Measurements from ENCODE around the gene M1AP. TPM values are rescaled to one million over a fixed set of nuclear protein-coding genes. Genes with fewer than 3 reads are reported as not detected.
A peak's percentile ranks its signal among the peaks of the same experiment; 100 is the strongest.

Gene M1AP
- total RNA-seq, 1 experiment from 2014 or later = not detected

GRCh38 chr2:74555610-74556103 is 92.5 kb downstream of the M1AP start:
- Histone ChIP-seq H3K27me3 (ENCODE audit: control insufficient read depth, insufficient read depth, low read length) (no peaks in the 10 kb centered on the region), H3K9me3 (ENCODE audit: control insufficient read depth, insufficient read depth, low read depth, low read length) (no peaks in the 10 kb centered on the region), H3K4me3 (ENCODE audit: low read depth in 2 of 2, low read length in 2 of 2) (no peak overlapping the region), H3K4me1 (ENCODE audit: control insufficient read depth, insufficient read depth, low read length) (peaks cover 11% of the 10 kb centered on the region; the same call in 1 of the 2 replicates), H3K27ac (ENCODE audit: low read length) (no peak overlapping the region), H3K36me3 (ENCODE audit: control insufficient read depth, insufficient read depth, low read length) (no peaks in the 10 kb centered on the region)
- ChIA-PET POLR2A (no interaction called here), CTCF (no interaction called here)
- BruUV-seq (replicated peaks) = no TSS peak
- in situ Hi-C loops (cut with HindIII; ENCODE audit: low pct_unique_long_range_greater_than_20kb, low sequenced_read_pairs) (no loop called here), intact Hi-C loops (cut with micrococcal nuclease; ENCODE audit: unreplicated experiment) (no loop called here)
- ATAC-seq (no peak), DNase-seq (ENCODE audit: low read depth, low spot score) (no peak)
- TF ChIP-seq REST (IDR thresholded peaks at IDR 0.05; ENCODE audit: insufficient read depth in 1 of 2, low read depth in 2 of 2, low read length in 1 of 2) = no peak
- no peak for TF ChIP-seq SIN3A (IDR thresholded peaks at IDR 0.05; ENCODE audit: borderline replicate concordance, insufficient read depth, low read depth, low read length)
- no peak for TF ChIP-seq TCF7L2 (IDR thresholded peaks at IDR 0.05; ENCODE audit: low read depth, low read length)
- no peak for TF ChIP-seq POLR2AphosphoS5 (IDR thresholded peaks at IDR 0.05; ENCODE audit: low read depth, low read length)
- no peak for TF ChIP-seq CTCF (IDR thresholded peaks at IDR 0.05)

- BruUV-seq (replicated peaks) = no TSS peak
These were observed 93.2 kb downstream of the M1AP start for GRCh38 chr2:74554820-74555531.

More at GRCh38 chr2:74554820-74555531, 93.2 kb downstream of the M1AP start:
- CTCF ChIA-PET = no interaction called here
- TF ChIP-seq REST (IDR thresholded peaks at IDR 0.05; ENCODE audit: insufficient read depth in 1 of 2, low read depth in 2 of 2, low read length in 1 of 2) = no peak
- TF ChIP-seq TCF7L2 (IDR thresholded peaks at IDR 0.05; ENCODE audit: low read depth, low read length) = no peak
- no peak for TF ChIP-seq POLR2AphosphoS5 (IDR thresholded peaks at IDR 0.05; ENCODE audit: low read depth, low read length)
- no peak for TF ChIP-seq SIN3A (IDR thresholded peaks at IDR 0.05; ENCODE audit: borderline replicate concordance, insufficient read depth, low read depth, low read length)
- no peak for TF ChIP-seq CTCF (IDR thresholded peaks at IDR 0.05)
- POLR2A ChIA-PET = no interaction called here
- H3K9me3 ChIP-seq (ENCODE audit: control insufficient read depth, insufficient read depth, low read depth, low read length) = no peaks in the 10 kb centered on the region
- intact Hi-C loops (cut with micrococcal nuclease; ENCODE audit: unreplicated experiment) (no loop called here), in situ Hi-C loops (cut with HindIII; ENCODE audit: low pct_unique_long_range_greater_than_20kb, low sequenced_read_pairs) (no loop called here)
- H3K4me3 ChIP-seq (ENCODE audit: low read depth in 2 of 2, low read length in 2 of 2) = peak overlapping the region; percentile 61 to 83
- peaks cover 11% of the 10 kb centered on the region; the same call in 1 of the 2 replicates for H3K4me1 ChIP-seq (ENCODE audit: control insufficient read depth, insufficient read depth, low read length)
- ATAC-seq = peak; percentile 69
- no peaks in the 10 kb centered on the region for H3K27me3 ChIP-seq (ENCODE audit: control insufficient read depth, insufficient read depth, low read length)
- H3K36me3 ChIP-seq (ENCODE audit: control insufficient read depth, insufficient read depth, low read length) = no peaks in the 10 kb centered on the region
- no peak for DNase-seq (ENCODE audit: low read depth, low spot score)
- no peak overlapping the region for H3K27ac ChIP-seq (ENCODE audit: low read length)

Data from Panc1 (cell line).